Activated CD8-positive, alpha-beta memory T cell treated with anti-CD3 and anti-CD28 coated beads, Interleukin-2, amount 10 ng/mL, durations not matched to agents 7 days and 5 days (primary cell): Measurements from ENCODE around the gene FAM221A. TPM values are rescaled to one million over a fixed set of nuclear protein-coding genes. Genes with fewer than 3 reads are reported as not detected.

Experiments
- total RNA-seq, 2 experiments: library from RNA; stranded (reverse); gene quantifications; one replicate each; pipeline ENCODE4 v1.2.3, GENCODE V29; 2021

Gene FAM221A
- total RNA-seq, 2 experiments from 2014 or later, result 5.6 to 6.1 TPM

Other genes starting within 250 kb of the FAM221A start
- 1 to 10 TPM in 1 of 2 experiments, under 1 TPM in 1; 0.84 to 1.3 TPM for gene IGF2BP3, start 209.7 kb upstream of the FAM221A start, total RNA-seq
- 100 to 1,000 TPM; 108 to 113 TPM for gene TRA2A, start 148.2 kb upstream of the FAM221A start, total RNA-seq
- gene CCDC126, start 82.8 kb upstream of the FAM221A start, total RNA-seq, result 1 to 10 TPM; 8.0 to 8.1 TPM
- under 1 TPM in 1 of 2 experiments, not detected in 1; 0.07 TPM for gene STK31, start 30.0 kb downstream of the FAM221A start, total RNA-seq